GM23248 (cell line): Measurements from ENCODE around the gene METRNL.

ENCODE experiments used
- EZH2 ChIP-seq: fragments of 200-600 bp; sonication (generic); IDR thresholded peaks from 2 replicates; pipeline ENCODE4 v1.6.1; 2018; ENCODE audit warnings: antibody characterized with exemption, mild to moderate bottlenecking; ENCODE audit not compliant: insufficient read depth, poor library complexity, severe bottlenecking
- EZH2phosphoT487 ChIP-seq: fragments of 200-600 bp; sonication (generic); IDR thresholded peaks from 2 replicates; pipeline ENCODE4 v1.6.1; 2018; ENCODE audit warnings: antibody characterized with exemption, moderate library complexity, mild to moderate bottlenecking, low read depth; ENCODE audit not compliant: insufficient read depth

DNA sequence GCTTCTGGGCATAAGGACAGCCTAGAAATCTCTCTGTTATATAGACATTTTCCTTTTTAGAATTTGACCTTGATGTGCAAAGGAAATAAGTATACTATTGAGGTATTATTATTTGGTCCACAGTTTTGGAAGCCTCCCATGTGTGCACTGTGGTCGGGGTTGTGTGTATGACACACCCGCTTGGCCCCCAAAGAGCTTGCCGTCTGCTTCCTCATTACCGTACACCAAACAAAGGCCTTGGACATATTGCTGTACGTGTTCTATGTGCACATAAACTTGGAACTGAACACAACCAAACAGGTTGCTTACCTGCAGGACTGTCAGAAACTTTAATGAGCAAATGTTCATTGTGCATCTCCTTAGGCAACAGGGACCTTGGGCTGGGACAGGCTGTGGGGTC lies 38.2 kb downstream of the METRNL start:
- TF ChIP-seq EZH2phosphoT487 (no peak), EZH2 (no peak)
